Tibial artery (tissue), 4 donors: ENCODE measurements around the gene MOB1A.
"Not testable (repeated sequence)": the region's sequence is repeated elsewhere in the genome, so short reads cannot be mapped to it uniquely, and the experiment has no call there.

Experiments
- DNase-seq, 2 donors: peaks; one replicate each; pipeline ENCODE4 v3.0.0-alpha.2; 2019
- H3K27ac ChIP-seq, 2 donors: fragments of 200-600 bp; sonication (generic) in 1 of 2; 1 replicate in 1 of 2; 2 replicates in 1 of 2; pipeline ENCODE4 v1.5.1; 2018 to 2019; ENCODE audit warnings: mild to moderate bottlenecking in 1 of 2
- H3K27me3 ChIP-seq, 2 donors: fragments of 200-600 bp; sonication (generic) in 1 of 2; one replicate each; pipeline versions ENCODE4 v1.5.1 to v1.6.0; 2016 to 2019
- H3K36me3 ChIP-seq, 3 donors: fragments of 200-600 bp; sonication (generic) in 2 of 3; one replicate each; pipeline ENCODE4 v1.5.1; 2016 to 2019; ENCODE audit warnings: mild to moderate bottlenecking in 2 of 3
- H3K4me1 ChIP-seq, 4 donors: fragments of 200-600 bp; sonication (generic) in 2 of 4; 1 replicate in 3 of 4; 2 replicates in 1 of 4; pipeline ENCODE4 v1.5.1; 2016 to 2019
- H3K4me3 ChIP-seq, 2 donors: fragments of 200-600 bp; sonication (generic) in 1 of 2; 1 replicate in 1 of 2; 2 replicates in 1 of 2; pipeline ENCODE4 v1.5.1; 2018 to 2019; ENCODE audit warnings: mild to moderate bottlenecking in 2 of 2
- H3K9me3 ChIP-seq, 3 donors: fragments of 200-600 bp; sonication (generic) in 1 of 3; one replicate each; pipeline ENCODE4 v1.5.1; 2016 to 2019
- intact Hi-C: fragments of 100-400 bp; cut with DNase I; formaldehyde crosslinking; loops from one replicate; pipeline ENCODE4 v1.15.0; 2023; ENCODE audit warnings: low total_unique reads
- TF ChIP-seq, protein P1 (sequence below), 2 experiments: fragments of 200-600 bp in 1 of 2; fragments of 450-650 bp in 1 of 2; IDR thresholded peaks; one replicate each; pipeline ENCODE4 v1.5.1; 2017 to 2019; ENCODE audit warnings: antibody characterized with exemption in 2 of 2, mild to moderate bottlenecking in 1 of 2, moderate library complexity in 1 of 2

Gene MOB1A

DNA sequence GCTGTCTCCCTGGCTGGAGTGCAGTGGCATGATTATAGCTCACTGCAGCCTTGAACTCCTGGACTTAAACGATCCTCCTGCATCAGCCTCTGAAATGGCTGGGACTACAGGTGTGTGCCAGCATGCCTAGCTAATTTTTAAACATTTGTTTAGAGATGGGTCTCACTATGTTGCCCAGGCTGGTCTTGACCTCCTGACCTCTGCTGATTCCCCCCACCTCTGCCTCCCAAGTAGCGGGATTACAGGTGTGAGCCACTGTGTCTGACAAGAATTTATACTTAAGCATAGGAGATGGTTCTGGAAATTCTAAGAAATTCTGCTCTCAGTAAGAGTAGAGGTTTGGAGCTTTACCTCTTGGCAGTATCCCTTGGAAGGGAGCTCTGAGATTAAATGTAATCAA lies 38.0 kb upstream of the MOB1A start:
- intact Hi-C loops = no loop called here
- Histone ChIP-seq H3K4me3 (no peak overlapping the region), H3K4me1 (no peaks in the 10 kb centered on the region), H3K27ac (no peak overlapping the region), H3K36me3 (peaks cover 64 to 88% (median 74%) of the 10 kb centered on the region in 3 donors), H3K27me3 (no peaks in the 10 kb centered on the region), H3K9me3 (no peaks in the 10 kb centered on the region)
- TF ChIP-seq, protein P1, sequence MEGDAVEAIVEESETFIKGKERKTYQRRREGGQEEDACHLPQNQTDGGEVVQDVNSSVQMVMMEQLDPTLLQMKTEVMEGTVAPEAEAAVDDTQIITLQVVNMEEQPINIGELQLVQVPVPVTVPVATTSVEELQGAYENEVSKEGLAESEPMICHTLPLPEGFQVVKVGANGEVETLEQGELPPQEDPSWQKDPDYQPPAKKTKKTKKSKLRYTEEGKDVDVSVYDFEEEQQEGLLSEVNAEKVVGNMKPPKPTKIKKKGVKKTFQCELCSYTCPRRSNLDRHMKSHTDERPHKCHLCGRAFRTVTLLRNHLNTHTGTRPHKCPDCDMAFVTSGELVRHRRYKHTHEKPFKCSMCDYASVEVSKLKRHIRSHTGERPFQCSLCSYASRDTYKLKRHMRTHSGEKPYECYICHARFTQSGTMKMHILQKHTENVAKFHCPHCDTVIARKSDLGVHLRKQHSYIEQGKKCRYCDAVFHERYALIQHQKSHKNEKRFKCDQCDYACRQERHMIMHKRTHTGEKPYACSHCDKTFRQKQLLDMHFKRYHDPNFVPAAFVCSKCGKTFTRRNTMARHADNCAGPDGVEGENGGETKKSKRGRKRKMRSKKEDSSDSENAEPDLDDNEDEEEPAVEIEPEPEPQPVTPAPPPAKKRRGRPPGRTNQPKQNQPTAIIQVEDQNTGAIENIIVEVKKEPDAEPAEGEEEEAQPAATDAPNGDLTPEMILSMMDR (IDR thresholded peaks at IDR 0.05) = no peak
- no peak for DNase-seq

DNA sequence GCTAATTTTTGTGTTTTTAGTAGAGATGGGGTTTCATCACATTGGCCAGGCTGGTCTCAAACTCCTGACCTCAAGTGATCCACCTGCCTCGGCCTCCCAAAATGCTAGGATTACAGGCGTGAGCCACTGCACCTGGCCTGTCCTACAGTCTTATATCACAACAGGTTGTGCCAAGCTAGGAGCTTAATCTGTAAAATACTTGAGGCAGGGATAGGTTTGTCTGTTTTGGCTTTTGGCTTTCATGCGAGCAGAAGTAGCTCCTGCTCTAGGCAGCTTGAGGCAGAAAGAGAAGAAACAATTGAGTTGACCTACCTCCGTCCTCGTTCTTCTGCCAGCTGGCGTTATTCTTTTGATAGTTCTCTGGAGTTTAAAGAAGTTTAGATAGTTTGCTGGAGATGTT lies 37.1 kb upstream of the MOB1A start:
- H3K4me1 ChIP-seq, H3K9me3 ChIP-seq, intact Hi-C loops, DNase-seq, H3K27me3 ChIP-seq, H3K27ac ChIP-seq, H3K4me3 ChIP-seq: not testable (repeated sequence)
- peaks cover 73 to 88% (median 82%) of the 10 kb centered on the region in 3 donors for H3K36me3 ChIP-seq

DNA sequence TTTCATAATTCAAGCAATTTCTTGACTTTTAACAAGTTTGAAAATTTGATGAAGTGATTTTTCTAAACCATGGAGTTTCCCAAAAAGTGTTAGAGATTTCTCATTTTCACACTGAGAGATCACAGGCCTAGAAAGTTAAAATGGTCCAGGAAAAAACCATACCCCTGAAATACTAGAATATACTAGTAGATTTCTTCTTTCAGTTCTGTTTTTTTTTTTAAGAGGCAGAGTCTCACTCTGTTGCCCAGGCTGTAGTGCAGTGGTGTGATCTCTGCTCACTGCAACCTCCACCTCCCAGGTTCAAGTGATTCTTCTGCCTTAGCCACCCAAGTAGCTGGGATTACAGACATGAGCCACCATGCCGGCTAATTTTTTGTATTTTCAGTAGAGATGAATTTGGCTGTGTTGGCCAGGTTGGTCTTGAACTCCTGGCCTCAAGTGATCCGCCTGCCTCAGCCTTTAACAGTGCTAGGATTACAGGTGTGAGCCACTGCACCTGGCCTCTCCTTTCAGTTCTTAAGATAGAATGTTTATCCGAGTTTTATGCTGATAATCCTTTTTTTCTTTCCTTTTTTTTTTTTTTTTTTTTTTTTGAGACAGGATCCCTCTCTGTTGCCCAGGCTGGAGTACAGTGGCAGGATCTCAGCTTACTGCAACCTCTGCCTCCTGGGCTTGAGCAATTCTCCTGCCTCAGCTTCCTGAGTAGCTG lies 34.2 kb upstream of the MOB1A start:
- intact Hi-C loops = no loop called here
- Histone ChIP-seq H3K36me3 (peaks cover 84 to 99% (median 93%) of the 10 kb centered on the region in 3 donors), H3K27ac (no peak overlapping the region), H3K27me3 (no peaks in the 10 kb centered on the region), H3K4me1 (peaks cover 0 to 31% (median 11%) of the 10 kb centered on the region in 4 donors), H3K4me3 (no peak overlapping the region), H3K9me3 (no peaks in the 10 kb centered on the region)
- no peak for DNase-seq
- TF ChIP-seq, protein P1 (IDR thresholded peaks at IDR 0.05) = no peak

DNA sequence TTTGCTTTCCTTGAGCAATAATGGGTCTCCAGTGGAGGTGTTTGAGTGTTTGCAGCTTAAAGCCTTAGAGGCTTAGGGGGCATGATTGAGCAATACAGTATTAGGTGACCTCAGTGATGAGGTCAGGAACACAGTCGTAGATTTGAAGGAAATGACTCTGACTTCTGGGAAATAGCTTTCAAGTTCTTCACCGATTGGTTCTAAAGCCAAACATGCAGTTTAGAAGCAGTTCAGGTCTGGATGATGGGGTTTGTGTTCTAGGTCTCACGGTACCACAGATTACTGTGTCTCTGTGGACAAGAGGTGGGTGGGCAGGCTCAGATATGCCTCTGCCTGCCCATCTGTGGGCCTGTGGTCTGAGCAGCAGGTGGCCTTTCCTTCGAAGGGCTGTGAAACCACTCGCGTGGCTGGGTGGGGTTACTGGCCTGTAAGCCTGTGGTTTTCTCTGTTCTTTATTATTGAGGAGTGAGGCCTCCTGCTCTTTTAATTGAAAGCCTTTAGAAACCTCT lies 27.6 kb upstream of the MOB1A start:
- no peak for DNase-seq
- peaks cover 37 to 47% (median 44%) of the 10 kb centered on the region in 3 donors for H3K36me3 ChIP-seq
- H3K9me3 ChIP-seq = no peaks in the 10 kb centered on the region
- no peak overlapping the region for H3K4me3 ChIP-seq
- peaks cover 0 to 94% (median 70%) of the 10 kb centered on the region in 4 donors for H3K4me1 ChIP-seq
- TF ChIP-seq, protein P1 (IDR thresholded peaks at IDR 0.05) = no peak
- H3K27ac ChIP-seq = peak overlapping the region; percentile 80 to 81
- H3K27me3 ChIP-seq = no peaks in the 10 kb centered on the region
- intact Hi-C loops = no loop called here

DNA sequence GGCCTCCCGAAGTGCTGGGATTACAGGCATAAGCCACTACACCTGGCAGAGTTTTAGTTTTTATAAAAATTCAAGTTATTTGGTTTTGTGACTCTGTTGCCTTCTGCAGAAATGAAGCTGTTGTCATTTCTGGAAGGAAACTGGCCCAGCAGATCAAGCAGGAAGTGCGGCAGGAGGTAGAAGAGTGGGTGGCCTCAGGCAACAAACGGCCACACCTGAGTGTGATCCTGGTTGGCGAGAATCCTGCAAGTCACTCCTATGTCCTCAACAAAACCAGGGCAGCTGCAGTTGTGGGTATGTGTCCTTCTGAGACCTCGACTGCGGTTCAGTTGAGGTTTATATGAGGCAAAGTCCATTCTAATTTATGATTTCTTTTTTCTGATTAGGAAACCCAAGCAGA lies 26.9 kb upstream of the MOB1A start:
- intact Hi-C loops = no loop called here
- H3K27ac ChIP-seq = peak overlapping the region; percentile 80 to 81

DNA sequence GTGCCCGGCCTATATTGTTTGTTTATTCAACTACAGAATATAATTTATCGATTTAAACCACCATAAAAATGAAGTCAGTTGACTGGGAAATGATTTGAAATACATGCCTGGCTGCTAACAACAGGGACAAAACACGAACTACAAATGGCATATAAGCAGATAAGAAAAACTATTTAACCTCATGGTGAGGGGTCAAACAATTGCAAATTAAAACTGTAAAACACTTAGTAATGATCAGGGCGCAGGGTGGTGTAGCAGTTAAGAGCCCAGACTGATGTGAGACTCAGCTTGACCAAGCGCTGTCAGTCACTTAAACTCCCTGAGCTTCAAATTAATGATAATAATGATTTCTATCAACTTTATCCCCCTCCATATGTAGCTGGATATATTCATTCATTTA lies 26.4 kb upstream of the MOB1A start:
- H3K27ac ChIP-seq = peak overlapping the region; percentile 80 to 81
- peaks cover 25 to 37% (median 33%) of the 10 kb centered on the region in 3 donors for H3K36me3 ChIP-seq
- H3K4me1 ChIP-seq = peaks cover 0 to 96% (median 76%) of the 10 kb centered on the region in 4 donors
- no peaks in the 10 kb centered on the region for H3K9me3 ChIP-seq
- intact Hi-C loops = no loop called here
- no peak overlapping the region for H3K4me3 ChIP-seq
- TF ChIP-seq, protein P1 (IDR thresholded peaks at IDR 0.05) = no peak
- H3K27me3 ChIP-seq = no peaks in the 10 kb centered on the region
- no peak for DNase-seq

More for the DNA sequence above, 26.9 kb upstream of the MOB1A start:
- no peaks in the 10 kb centered on the region for H3K27me3 ChIP-seq
- H3K4me3 ChIP-seq = no peak overlapping the region
- H3K4me1 ChIP-seq = peaks cover 0 to 96% (median 75%) of the 10 kb centered on the region in 4 donors
- no peak for DNase-seq
- peaks cover 30 to 41% (median 38%) of the 10 kb centered on the region in 3 donors for H3K36me3 ChIP-seq
- TF ChIP-seq, protein P1 (IDR thresholded peaks at IDR 0.05) = no peak
- no peaks in the 10 kb centered on the region for H3K9me3 ChIP-seq
